Activated CD4-positive, alpha-beta memory T cell treated with anti-CD3 and anti-CD28 coated beads, Interleukin-2, amount 10 ng/mL, durations not matched to agents 7 days and 5 days (primary cell): Measurements from ENCODE around the gene TMEM132C. TPM values are rescaled to one million over a fixed set of nuclear protein-coding genes. Genes with fewer than 3 reads are reported as not detected.

Source experiments
- CTCF ChIA-PET: fragments of 350-600 bp; sonication (Branson Sonifier 250); formaldehyde crosslinking; loops from one replicate; lab custom pipeline; 2021; ENCODE audit warnings: antibody characterized with exemption, inconsistent platforms; lab: Charles Lee
- POLR2A ChIA-PET: fragments of 350-600 bp; sonication (Branson Sonifier 250); formaldehyde crosslinking; loops from one replicate; lab custom pipeline; 2021; ENCODE audit warnings: antibody characterized with exemption; lab: Charles Lee
- DNase-seq: peaks from one replicate; pipeline ENCODE4 v3.0.0-alpha.2; 2020
- H3K27ac Mint-ChIP-seq: one replicate; pipeline ENCODE4 v1.8.0; 2021; ENCODE audit warnings: mild to moderate bottlenecking, mixed read lengths
- H3K27me3 Mint-ChIP-seq: one replicate; pipeline ENCODE4 v1.8.0; 2021; ENCODE audit warnings: mixed read lengths
- H3K36me3 Mint-ChIP-seq: one replicate; pipeline ENCODE4 v1.8.0; 2021; ENCODE audit warnings: low read depth, mixed read lengths
- H3K4me1 Mint-ChIP-seq: one replicate; pipeline ENCODE4 v1.8.0; 2021; ENCODE audit warnings: mixed read lengths
- H3K4me3 Mint-ChIP-seq: one replicate; pipeline ENCODE4 v1.8.0; 2021; ENCODE audit warnings: mild to moderate bottlenecking, mixed read lengths
- H3K9me3 Mint-ChIP-seq: one replicate; pipeline ENCODE4 v1.8.0; 2021; ENCODE audit warnings: mixed read lengths
- total RNA-seq, 2 experiments: library from RNA; stranded (reverse); gene quantifications; one replicate each; pipeline ENCODE4 v1.2.3, GENCODE V29; 2021

TMEM132C gene
- total RNA-seq, 2 experiments from 2014 or later = 0.05 TPM; not detected in 1

- POLR2A ChIA-PET = no interaction called here
- no peak overlapping the region for H3K27ac Mint-ChIP-seq
- no peaks in the 10 kb centered on the region for H3K9me3 Mint-ChIP-seq
- H3K4me1 Mint-ChIP-seq = no peaks in the 10 kb centered on the region
- H3K4me3 Mint-ChIP-seq = no peak overlapping the region
- no peaks in the 10 kb centered on the region for H3K36me3 Mint-ChIP-seq
- CTCF ChIA-PET = no interaction called here
- peaks cover 30% of the 10 kb centered on the region for H3K27me3 Mint-ChIP-seq
- DNase-seq = no peak
Measured at GRCh38 chr12:128265566-128265965, 1.4 kb upstream of the TMEM132C start.

- Mint-ChIP-seq H3K27ac (no peak overlapping the region), H3K27me3 (peaks cover 30% of the 10 kb centered on the region), H3K4me1 (no peaks in the 10 kb centered on the region), H3K4me3 (no peak overlapping the region), H3K9me3 (no peaks in the 10 kb centered on the region), H3K36me3 (no peaks in the 10 kb centered on the region)
- CTCF ChIA-PET = no interaction called here
- no peak for DNase-seq
- POLR2A ChIA-PET = no interaction called here
Measured at GRCh38 chr12:128266086-128266485, 884 bp upstream of the TMEM132C start.

GRCh38 chr12:128266541-128267130 is 334 bp upstream of the TMEM132C start:
- H3K27me3 Mint-ChIP-seq = peaks cover 30% of the 10 kb centered on the region
- H3K4me3 Mint-ChIP-seq = no peak overlapping the region
- no peak overlapping the region for H3K27ac Mint-ChIP-seq
- H3K9me3 Mint-ChIP-seq = no peaks in the 10 kb centered on the region
- no peak for DNase-seq
- ChIA-PET CTCF (no interaction called here), POLR2A (no interaction called here)
- no peaks in the 10 kb centered on the region for H3K4me1 Mint-ChIP-seq
- no peaks in the 10 kb centered on the region for H3K36me3 Mint-ChIP-seq

DNA sequence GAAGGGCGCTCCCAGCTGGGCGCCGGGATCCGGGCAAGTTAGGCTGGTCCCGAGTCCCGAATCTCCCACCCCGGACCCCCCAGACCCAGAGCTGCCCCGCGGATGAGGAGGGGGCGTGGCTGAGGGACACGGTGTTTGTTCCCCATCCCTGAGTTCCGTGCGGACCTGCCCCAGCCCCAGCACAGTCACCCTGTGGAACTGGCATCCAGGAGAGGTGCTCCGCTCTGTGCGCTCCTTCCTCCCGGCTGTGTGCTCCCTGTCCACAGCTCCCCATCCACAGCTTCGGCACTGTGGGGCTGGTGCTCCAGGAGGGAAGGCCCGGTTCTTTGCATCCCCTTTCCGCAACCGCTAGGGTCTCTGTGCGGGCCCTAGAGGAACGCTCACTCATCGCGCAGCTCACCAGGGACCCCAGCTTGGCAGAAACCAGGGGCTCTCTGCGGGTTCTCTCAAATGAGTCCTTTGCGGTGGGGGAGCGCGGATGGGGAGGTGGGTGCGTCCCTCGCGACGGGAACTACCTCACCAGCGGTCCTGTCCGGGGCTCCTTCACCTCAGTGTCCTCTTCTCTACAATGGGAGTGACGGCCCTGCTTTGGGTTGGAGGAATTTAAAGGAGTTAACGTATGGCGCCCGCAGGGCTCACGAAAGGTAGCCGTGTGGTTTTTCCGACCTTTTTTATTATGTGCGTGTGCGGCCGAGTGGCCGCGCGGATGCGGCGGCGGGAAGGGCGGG is 845 bp downstream of the TMEM132C start:
- no peak overlapping the region for H3K4me3 Mint-ChIP-seq
- peaks cover 30% of the 10 kb centered on the region for H3K27me3 Mint-ChIP-seq
- H3K36me3 Mint-ChIP-seq = no peaks in the 10 kb centered on the region
- POLR2A ChIA-PET = no interaction called here
- H3K27ac Mint-ChIP-seq = no peak overlapping the region
- no peaks in the 10 kb centered on the region for H3K4me1 Mint-ChIP-seq
- CTCF ChIA-PET = no interaction called here
- no peaks in the 10 kb centered on the region for H3K9me3 Mint-ChIP-seq
- DNase-seq = no peak

- ChIA-PET CTCF (no interaction called here), POLR2A (no interaction called here)
- H3K27ac Mint-ChIP-seq = no peak overlapping the region
Measured at GRCh38 chr12:128268379-128268995, 1.5 kb downstream of the TMEM132C start.

DNA sequence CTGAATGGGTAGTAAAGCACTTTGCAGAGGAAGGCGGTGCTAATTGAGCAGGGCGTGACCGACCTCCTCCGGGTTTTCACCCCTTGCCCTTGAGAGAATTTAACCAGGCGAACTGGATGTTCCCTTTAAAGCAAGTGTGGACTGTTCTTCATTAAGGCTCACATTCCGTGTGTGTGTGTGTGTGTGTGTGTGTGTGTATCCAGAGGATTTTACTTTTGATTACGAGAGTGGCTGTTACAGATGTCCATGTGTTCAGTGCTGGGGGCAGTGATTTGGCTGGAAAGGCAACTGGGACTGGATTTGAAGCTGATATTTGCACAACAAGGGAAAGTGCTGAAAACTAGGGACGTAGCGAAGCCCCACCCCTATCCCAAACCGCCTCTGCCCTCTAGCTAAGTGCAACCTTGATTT is 2.2 kb downstream of the TMEM132C start:
- Mint-ChIP-seq H3K36me3 (no peaks in the 10 kb centered on the region), H3K27me3 (peaks cover 30% of the 10 kb centered on the region), H3K27ac (no peak overlapping the region), H3K4me3 (no peak overlapping the region), H3K9me3 (no peaks in the 10 kb centered on the region), H3K4me1 (no peaks in the 10 kb centered on the region)
- DNase-seq = no peak
- POLR2A ChIA-PET = no interaction called here
- CTCF ChIA-PET = no interaction called here

More at GRCh38 chr12:128268379-128268995, 1.5 kb downstream of the TMEM132C start:
- Mint-ChIP-seq H3K4me1 (no peaks in the 10 kb centered on the region), H3K36me3 (no peaks in the 10 kb centered on the region), H3K9me3 (no peaks in the 10 kb centered on the region), H3K27me3 (peaks cover 30% of the 10 kb centered on the region), H3K4me3 (no peak overlapping the region)
- DNase-seq = no peak

DNA sequence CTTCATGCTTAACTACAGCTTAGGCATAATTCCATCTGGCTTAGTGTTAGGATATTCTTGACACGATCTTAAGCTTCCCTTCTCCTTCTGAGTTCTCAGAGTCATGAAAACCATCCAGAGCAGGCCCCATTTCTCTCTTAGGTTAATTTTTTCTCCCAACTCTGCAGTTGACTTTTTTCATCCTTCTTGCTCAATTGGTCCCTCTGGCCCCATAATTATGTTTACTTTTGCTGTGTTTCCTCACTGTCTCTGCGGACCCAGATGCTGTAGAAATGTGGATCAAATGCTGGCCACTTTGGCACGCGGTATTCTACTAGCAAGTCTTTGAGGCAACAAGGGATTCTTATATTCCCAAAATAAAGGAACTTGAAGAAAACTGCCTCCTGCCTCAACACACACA is 9.5 kb downstream of the TMEM132C start:
- H3K27ac Mint-ChIP-seq = no peak overlapping the region
- no peak overlapping the region for H3K4me3 Mint-ChIP-seq
- CTCF ChIA-PET = no interaction called here
- peaks cover 11% of the 10 kb centered on the region for H3K9me3 Mint-ChIP-seq
- POLR2A ChIA-PET = no interaction called here
- H3K27me3 Mint-ChIP-seq = no peaks in the 10 kb centered on the region
- no peak for DNase-seq
- H3K36me3 Mint-ChIP-seq = no peaks in the 10 kb centered on the region
- H3K4me1 Mint-ChIP-seq = no peaks in the 10 kb centered on the region

DNA sequence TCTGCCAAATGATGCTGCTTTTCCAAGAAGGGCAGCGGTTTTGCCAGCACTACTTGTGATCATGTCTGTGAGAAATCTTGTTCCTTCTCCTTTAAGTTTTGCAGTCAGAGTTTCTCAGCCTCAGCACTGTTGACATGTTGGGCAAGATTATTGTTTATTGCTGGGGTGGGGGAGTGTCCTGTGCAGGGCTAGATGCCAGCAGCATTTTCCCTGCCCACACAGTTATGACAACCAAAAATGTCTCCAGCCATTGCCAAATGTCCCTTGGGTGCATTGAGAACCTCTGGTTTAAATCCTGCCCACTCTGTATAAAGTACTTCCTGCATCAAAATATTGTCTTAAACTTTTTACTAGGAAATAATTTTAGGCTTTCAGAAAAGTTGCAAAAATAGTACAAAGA is 20.0 kb downstream of the TMEM132C start:
- H3K4me1 Mint-ChIP-seq = no peaks in the 10 kb centered on the region
- H3K27me3 Mint-ChIP-seq = no peaks in the 10 kb centered on the region
- DNase-seq = no peak
- ChIA-PET POLR2A (no interaction called here), CTCF (no interaction called here)
- H3K9me3 Mint-ChIP-seq = peaks cover 7% of the 10 kb centered on the region
- no peak overlapping the region for H3K27ac Mint-ChIP-seq
- no peaks in the 10 kb centered on the region for H3K36me3 Mint-ChIP-seq
- no peak overlapping the region for H3K4me3 Mint-ChIP-seq

DNA sequence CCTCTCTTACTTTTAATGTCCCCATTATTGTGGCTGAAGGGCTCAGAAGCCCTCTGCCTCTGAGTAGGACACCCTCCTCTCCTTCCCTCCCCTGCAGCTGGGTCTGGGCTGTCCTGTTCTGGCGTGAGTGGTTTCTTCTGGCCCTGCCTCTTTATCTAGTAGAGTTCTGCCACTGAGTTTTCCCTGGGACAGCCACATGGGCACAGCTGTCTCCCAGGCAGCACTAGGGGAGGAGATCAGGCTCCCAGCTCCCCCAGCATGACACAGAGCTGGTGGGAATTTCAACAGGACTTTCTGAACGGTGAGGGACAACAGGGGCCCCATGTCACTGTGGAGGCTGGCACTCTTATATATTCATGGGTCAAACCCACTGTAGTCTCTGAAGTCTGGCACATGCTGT is 21.4 kb downstream of the TMEM132C start:
- Mint-ChIP-seq H3K4me3 (no peak overlapping the region), H3K9me3 (peaks cover 7% of the 10 kb centered on the region), H3K4me1 (no peaks in the 10 kb centered on the region), H3K27me3 (no peaks in the 10 kb centered on the region), H3K27ac (no peak overlapping the region), H3K36me3 (no peaks in the 10 kb centered on the region)
- no peak for DNase-seq
- ChIA-PET POLR2A (no interaction called here), CTCF (no interaction called here)

- H3K36me3 Mint-ChIP-seq = no peaks in the 10 kb centered on the region
- CTCF ChIA-PET = no interaction called here
- POLR2A ChIA-PET = no interaction called here
Measured at GRCh38 chr12:128288896-128289295, 21.9 kb downstream of the TMEM132C start.

DNA sequence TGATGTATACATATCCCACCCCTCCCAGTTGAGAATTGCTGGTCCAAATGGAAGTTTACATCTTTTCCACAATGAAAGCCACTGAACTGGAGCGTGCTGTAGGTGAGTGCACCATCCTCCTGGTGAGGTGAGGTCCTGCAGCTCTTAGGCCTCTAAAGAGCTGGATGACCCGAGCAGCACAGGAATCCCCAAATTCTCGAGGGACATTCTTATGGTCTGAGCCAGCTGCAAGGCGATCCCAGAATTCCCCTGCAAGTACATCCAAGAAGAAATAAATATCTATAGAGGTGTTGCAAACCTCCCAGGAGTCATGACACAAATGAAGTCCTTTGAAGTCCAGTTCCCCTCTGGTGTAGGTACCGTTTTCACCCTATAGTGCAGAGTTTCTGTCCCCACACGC is 24.0 kb downstream of the TMEM132C start:
- POLR2A ChIA-PET = no interaction called here
- peaks cover 8% of the 10 kb centered on the region for H3K9me3 Mint-ChIP-seq
- no peaks in the 10 kb centered on the region for H3K4me1 Mint-ChIP-seq
- no peaks in the 10 kb centered on the region for H3K36me3 Mint-ChIP-seq
- CTCF ChIA-PET = no interaction called here
- no peak for DNase-seq
- no peak overlapping the region for H3K27ac Mint-ChIP-seq
- H3K27me3 Mint-ChIP-seq = no peaks in the 10 kb centered on the region
- H3K4me3 Mint-ChIP-seq = no peak overlapping the region

More at GRCh38 chr12:128288896-128289295, 21.9 kb downstream of the TMEM132C start:
- no peak overlapping the region for H3K27ac Mint-ChIP-seq
- DNase-seq = no peak
- no peaks in the 10 kb centered on the region for H3K4me1 Mint-ChIP-seq
- H3K4me3 Mint-ChIP-seq = no peak overlapping the region
- no peaks in the 10 kb centered on the region for H3K27me3 Mint-ChIP-seq
- peaks cover 6% of the 10 kb centered on the region for H3K9me3 Mint-ChIP-seq

DNA sequence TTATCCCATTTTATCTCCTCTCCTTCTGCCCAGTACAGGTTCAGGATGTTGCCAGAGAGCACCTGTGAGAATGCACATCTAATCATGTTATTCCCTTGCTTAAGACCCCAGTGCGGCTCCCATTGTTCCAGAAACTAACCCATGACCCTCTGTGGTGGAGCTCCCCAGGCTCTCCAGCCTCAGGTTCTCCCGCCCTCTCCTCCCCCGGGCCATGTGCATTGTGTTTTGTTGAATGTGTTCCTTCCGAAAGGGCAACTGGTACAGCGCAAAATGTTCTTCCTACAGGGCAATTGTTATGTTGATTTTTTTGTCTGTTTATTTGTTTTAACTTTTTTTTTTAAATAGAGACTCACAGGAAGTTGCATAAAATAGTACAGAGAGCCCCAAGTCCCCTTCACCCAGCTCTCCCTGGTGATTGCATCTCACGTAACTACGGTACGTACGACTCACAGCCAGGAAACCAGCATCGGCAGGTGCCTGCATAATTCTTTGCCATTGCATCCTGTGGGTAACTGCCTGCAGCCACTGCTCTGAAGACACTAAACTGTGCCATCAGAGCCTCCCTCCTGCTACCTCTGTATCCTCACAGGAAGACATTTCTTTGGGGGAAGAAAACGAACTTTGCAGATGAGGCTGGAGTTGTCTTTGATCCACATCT is 31.2 kb downstream of the TMEM132C start:
- H3K4me1 Mint-ChIP-seq = no peaks in the 10 kb centered on the region
- H3K4me3 Mint-ChIP-seq = no peak overlapping the region
- CTCF ChIA-PET = no interaction called here
- H3K27ac Mint-ChIP-seq = no peak overlapping the region
- POLR2A ChIA-PET = no interaction called here
- no peaks in the 10 kb centered on the region for H3K27me3 Mint-ChIP-seq
- DNase-seq = no peak
- peaks cover 11% of the 10 kb centered on the region for H3K9me3 Mint-ChIP-seq
- no peaks in the 10 kb centered on the region for H3K36me3 Mint-ChIP-seq

GRCh38 chr12:128305336-128305892 is 38.4 kb downstream of the TMEM132C start:
- CTCF ChIA-PET = no interaction called here
- H3K27ac Mint-ChIP-seq = no peak overlapping the region
- H3K4me3 Mint-ChIP-seq = no peak overlapping the region
- H3K4me1 Mint-ChIP-seq = no peaks in the 10 kb centered on the region
- no peak for DNase-seq
- H3K36me3 Mint-ChIP-seq = no peaks in the 10 kb centered on the region
- peaks cover 18% of the 10 kb centered on the region for H3K9me3 Mint-ChIP-seq
- no peaks in the 10 kb centered on the region for H3K27me3 Mint-ChIP-seq
- POLR2A ChIA-PET = no interaction called here
